Measurements from ENCODE around the gene ALDH2.
A peak's percentile ranks its signal among the peaks of the same experiment; 100 is the strongest.
"Not testable (repeated sequence)": the region's sequence is repeated elsewhere in the genome, so short reads cannot be mapped to it uniquely, and the experiment has no call there.

ALDH2 gene

GRCh38 chr12:111825509-111825908, 58.8 kb downstream of the ALDH2 start:
- Histone ChIP-seq H3K9me3 (no peaks in the 10 kb centered on the region), H3K27me3 (peaks cover 0 to 5% of the 10 kb centered on the region in 2 donors), H3K4me3 (no peak overlapping the region), H3K27ac (no peak overlapping the region), H3K4me1 (no peaks in the 10 kb centered on the region), H3K36me3 (no peaks in the 10 kb centered on the region)
- intact Hi-C loops (cut with DNase I; ENCODE audit: low total_unique reads): no loop called here
- no peak for TF ChIP-seq CTCF (IDR thresholded peaks at IDR 0.05)
- DNase-seq: no peak

GRCh38 chr12:111826316-111826715, 59.6 kb downstream of the ALDH2 start:
- Histone ChIP-seq H3K27me3 (peaks cover 0 to 5% of the 10 kb centered on the region in 2 donors), H3K27ac (no peak overlapping the region), H3K4me3 (no peak overlapping the region), H3K4me1 (no peaks in the 10 kb centered on the region), H3K36me3 (no peaks in the 10 kb centered on the region), H3K9me3 (no peaks in the 10 kb centered on the region)
- no peak for TF ChIP-seq CTCF (IDR thresholded peaks at IDR 0.05)
- no peak for DNase-seq
- intact Hi-C loops (cut with DNase I; ENCODE audit: low total_unique reads): no loop called here

- H3K27ac ChIP-seq: no peak overlapping the region
- DNase-seq: no peak
- no peak for TF ChIP-seq CTCF (IDR thresholded peaks at IDR 0.05)
- intact Hi-C loops (cut with DNase I; ENCODE audit: low total_unique reads): no loop called here
- H3K27me3 ChIP-seq: peaks cover 0 to 5% of the 10 kb centered on the region in 2 donors
- H3K36me3 ChIP-seq: no peaks in the 10 kb centered on the region
- no peaks in the 10 kb centered on the region for H3K4me1 ChIP-seq
- H3K4me3 ChIP-seq: no peak overlapping the region
- H3K9me3 ChIP-seq: no peaks in the 10 kb centered on the region
Observed at GRCh38 chr12:111826992-111827391, 60.3 kb downstream of the ALDH2 start.

GRCh38 chr12:111827907-111828306, 61.2 kb downstream of the ALDH2 start:
- no peaks in the 10 kb centered on the region for H3K36me3 ChIP-seq
- H3K4me3 ChIP-seq: no peak overlapping the region
- no peaks in the 10 kb centered on the region for H3K9me3 ChIP-seq
- TF ChIP-seq CTCF (IDR thresholded peaks at IDR 0.05): no peak
- no peak overlapping the region for H3K27ac ChIP-seq
- H3K4me1 ChIP-seq: no peaks in the 10 kb centered on the region
- peaks cover 0 to 5% of the 10 kb centered on the region in 2 donors for H3K27me3 ChIP-seq
- no peak for DNase-seq
- intact Hi-C loops (cut with DNase I; ENCODE audit: low total_unique reads): no loop called here

- H3K27ac ChIP-seq: no peak overlapping the region
- TF ChIP-seq CTCF (IDR thresholded peaks at IDR 0.05): no peak
- H3K4me1 ChIP-seq: no peaks in the 10 kb centered on the region
- DNase-seq: no peak
- intact Hi-C loops (cut with DNase I; ENCODE audit: low total_unique reads): no loop called here
- H3K27me3 ChIP-seq: peaks cover 0 to 4% of the 10 kb centered on the region in 2 donors
- no peaks in the 10 kb centered on the region for H3K36me3 ChIP-seq
- H3K4me3 ChIP-seq: no peak overlapping the region
- H3K9me3 ChIP-seq: no peaks in the 10 kb centered on the region
Observed at GRCh38 chr12:111828338-111828979, 61.7 kb downstream of the ALDH2 start.

- H3K27ac ChIP-seq; intact Hi-C loops (cut with DNase I; ENCODE audit: low total_unique reads); H3K9me3 ChIP-seq; H3K4me3 ChIP-seq; H3K27me3 ChIP-seq; H3K36me3 ChIP-seq; H3K4me1 ChIP-seq; DNase-seq: not testable (repeated sequence)
Observed at GRCh38 chr12:111829635-111830034, 62.9 kb downstream of the ALDH2 start.

GRCh38 chr12:111834740-111835386, 68.1 kb downstream of the ALDH2 start:
- H3K27ac ChIP-seq; H3K4me1 ChIP-seq; H3K4me3 ChIP-seq; intact Hi-C loops (cut with DNase I; ENCODE audit: low total_unique reads); H3K27me3 ChIP-seq; H3K9me3 ChIP-seq: not testable (repeated sequence)
- H3K36me3 ChIP-seq: peaks cover 0 to 12% (median 9%) of the 10 kb centered on the region in 3 donors
- peak in 1 of 2 donors; percentile 50 for DNase-seq

- H3K9me3 ChIP-seq; H3K4me3 ChIP-seq; DNase-seq; intact Hi-C loops (cut with DNase I; ENCODE audit: low total_unique reads); H3K4me1 ChIP-seq; H3K27me3 ChIP-seq; H3K27ac ChIP-seq: not testable (repeated sequence)
- H3K36me3 ChIP-seq: peaks cover 0 to 13% (median 10%) of the 10 kb centered on the region in 3 donors
Observed at GRCh38 chr12:111835531-111836181, 68.9 kb downstream of the ALDH2 start.

Measured in tibial artery (tissue), 4 donors.